ENCODE results near the gene BAD.

Gene BAD

GRCh38 chr11:64284962-64285884 lies 758 bp upstream of the BAD start, which contains the start of gene GPR137:
GPR137 (plus strand) TSS chr11:64285848; CDS start chr11:64286525, 677 bp downstream.
- ATAC-seq, result peak; percentile 53

GRCh38 chr11:64283092-64283491 lies 1.4 kb downstream of the BAD start:
- ATAC-seq, result no peak
- TF ChIP-seq ZNF565 (CRISPR knock-in tag; conservative IDR thresholded peaks at IDR 0.05; ENCODE audit: low read depth) (no peak), TSHZ2 (CRISPR knock-in tag; IDR thresholded peaks at IDR 0.05) (no peak), GLIS3 (CRISPR knock-in tag; IDR thresholded peaks at IDR 0.05) (no peak), CSDC2 (CRISPR knock-in tag; IDR thresholded peaks at IDR 0.05) (no peak), SNAI2 (CRISPR knock-in tag; IDR thresholded peaks at IDR 0.05) (no peak), CSRNP3 (CRISPR knock-in tag; IDR thresholded peaks at IDR 0.05) (no peak), ESRRG (CRISPR knock-in tag; IDR thresholded peaks at IDR 0.05) (no peak), ZNF70 (CRISPR knock-in tag; IDR thresholded peaks at IDR 0.05) (no peak), TOX (CRISPR knock-in tag; IDR thresholded peaks at IDR 0.05; ENCODE audit: borderline replicate concordance) (no peak), ZNF8 (CRISPR knock-in tag; IDR thresholded peaks at IDR 0.05) (no peak), ZC3H10 (CRISPR knock-in tag; IDR thresholded peaks at IDR 0.05) (no peak), PPARA (CRISPR knock-in tag; IDR thresholded peaks at IDR 0.05; ENCODE audit: borderline replicate concordance) (no peak), OSR1 (CRISPR knock-in tag; IDR thresholded peaks at IDR 0.05) (no peak)

More at GRCh38 chr11:64284962-64285884, 758 bp upstream of the BAD start, which contains the start of gene GPR137:
- TF ChIP-seq TSHZ2 (CRISPR knock-in tag; IDR thresholded peaks at IDR 0.05) (no peak), TOX (CRISPR knock-in tag; IDR thresholded peaks at IDR 0.05; ENCODE audit: borderline replicate concordance) (no peak), ISL1 (CRISPR knock-in tag; IDR thresholded peaks at IDR 0.05) (no peak), ZNF8 (CRISPR knock-in tag; IDR thresholded peaks at IDR 0.05) (no peak), CREB5 (CRISPR knock-in tag; IDR thresholded peaks at IDR 0.05; ENCODE audit: low read depth) (no peak), POU6F1 (CRISPR knock-in tag; IDR thresholded peaks at IDR 0.05; ENCODE audit: borderline replicate concordance, low read depth) (no peak), ZC3H10 (CRISPR knock-in tag; IDR thresholded peaks at IDR 0.05) (no peak), PATZ1 (CRISPR knock-in tag; IDR thresholded peaks at IDR 0.05; ENCODE audit: borderline replicate concordance) (peak; percentile 10; the same call in 1 of the 2 replicates), PPARA (CRISPR knock-in tag; IDR thresholded peaks at IDR 0.05; ENCODE audit: borderline replicate concordance) (no peak)
